ENCODE data around the gene PPP6R2.

DNA sequence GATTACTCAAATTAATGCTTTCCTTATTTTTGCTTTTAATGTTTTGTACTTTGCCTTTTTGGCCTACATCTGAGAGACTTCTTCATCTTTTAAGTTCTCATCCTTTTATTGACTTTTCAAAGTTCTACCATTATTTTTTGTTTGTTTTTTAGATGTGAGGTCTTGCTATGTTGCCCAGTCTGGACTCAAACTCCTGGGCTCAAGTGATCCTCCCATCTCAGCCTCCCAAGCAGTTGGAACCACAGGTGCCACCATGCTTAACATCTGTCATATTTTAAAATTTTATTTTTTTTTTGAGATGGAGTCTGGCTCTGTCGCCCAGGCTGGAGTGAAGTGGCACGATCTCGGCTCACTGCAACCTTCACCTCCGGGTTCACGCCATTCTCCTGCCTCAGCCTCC is 57.8 kb downstream of the PPP6R2 start:
- TF ChIP-seq, protein P1, sequence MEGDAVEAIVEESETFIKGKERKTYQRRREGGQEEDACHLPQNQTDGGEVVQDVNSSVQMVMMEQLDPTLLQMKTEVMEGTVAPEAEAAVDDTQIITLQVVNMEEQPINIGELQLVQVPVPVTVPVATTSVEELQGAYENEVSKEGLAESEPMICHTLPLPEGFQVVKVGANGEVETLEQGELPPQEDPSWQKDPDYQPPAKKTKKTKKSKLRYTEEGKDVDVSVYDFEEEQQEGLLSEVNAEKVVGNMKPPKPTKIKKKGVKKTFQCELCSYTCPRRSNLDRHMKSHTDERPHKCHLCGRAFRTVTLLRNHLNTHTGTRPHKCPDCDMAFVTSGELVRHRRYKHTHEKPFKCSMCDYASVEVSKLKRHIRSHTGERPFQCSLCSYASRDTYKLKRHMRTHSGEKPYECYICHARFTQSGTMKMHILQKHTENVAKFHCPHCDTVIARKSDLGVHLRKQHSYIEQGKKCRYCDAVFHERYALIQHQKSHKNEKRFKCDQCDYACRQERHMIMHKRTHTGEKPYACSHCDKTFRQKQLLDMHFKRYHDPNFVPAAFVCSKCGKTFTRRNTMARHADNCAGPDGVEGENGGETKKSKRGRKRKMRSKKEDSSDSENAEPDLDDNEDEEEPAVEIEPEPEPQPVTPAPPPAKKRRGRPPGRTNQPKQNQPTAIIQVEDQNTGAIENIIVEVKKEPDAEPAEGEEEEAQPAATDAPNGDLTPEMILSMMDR (IDR thresholded peaks at IDR 0.05), result no peak
- TF ChIP-seq POLR2A (IDR thresholded peaks at IDR 0.05), result no peak
